ENCODE measurements around the gene APBA1. TPM values are rescaled to one million over a fixed set of nuclear protein-coding genes. Genes with fewer than 3 reads are reported as not detected.

The APBA1 gene
- total RNA-seq, 5 donors from 2014 or later (not counting 1 experiment from before 2014, with no cell fraction given): 0.51 to 1.8 (median 0.78) TPM

DNA sequence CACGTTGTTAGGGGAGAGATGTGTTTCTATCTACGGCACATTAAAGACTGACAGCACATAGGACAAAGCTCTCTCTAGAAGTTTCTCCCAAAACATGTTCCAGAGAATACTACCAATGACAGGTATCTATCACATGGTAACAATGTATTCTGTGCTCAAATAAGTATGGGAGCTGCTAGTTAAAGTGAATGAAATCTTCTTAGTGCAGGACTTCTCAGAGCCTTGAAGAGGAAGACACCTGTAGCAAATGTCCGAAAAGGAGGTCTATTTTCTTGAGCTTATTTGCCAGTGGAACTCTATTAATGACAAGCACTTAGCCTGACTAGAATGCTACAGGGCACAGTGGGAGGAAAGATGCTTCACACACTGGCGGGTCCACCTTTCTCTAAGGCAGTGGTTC is 209.8 kb downstream of the APBA1 start:
- Histone ChIP-seq H3K36me3 (ENCODE audit: control insufficient read depth in 2 of 2, extremely low read depth in 1 of 2, insufficient read depth in 1 of 2, low read length in 1 of 2) (no peaks in the 10 kb centered on the region), H3K9me3 (no peaks in the 10 kb centered on the region), H3K4me3 (ENCODE audit: control insufficient read depth in 1 of 2, extremely low read depth in 1 of 2, low read length in 1 of 2) (no peak overlapping the region), H3K27ac (ENCODE audit: low read length) (no peak overlapping the region), H3K4me1 (ENCODE audit: control insufficient read depth in 1 of 2, extremely low read depth in 1 of 2, insufficient read depth in 2 of 2, low read length in 2 of 2) (no peaks in the 10 kb centered on the region), H3K27me3 (replicated peaks in 1 of 2; ENCODE audit: control insufficient read depth in 2 of 2, extremely low read depth in 1 of 2, insufficient read depth in 2 of 2, low read length in 1 of 2) (no peaks in the 10 kb centered on the region)
- ChIA-PET POLR2A (no interaction called here), CTCF (no interaction called here)
- H3K36me3 Mint-ChIP-seq: peaks cover 7% of the 10 kb centered on the region
- DNase-seq: no peak
- no peak overlapping the region for H3K27ac Mint-ChIP-seq
- no peak overlapping the region for H3K4me3 Mint-ChIP-seq
- 82% methylated on average over 2 of the region's 4 CpGs for WGBS (ENCODE audit: insufficient coverage)
- H3K27me3 Mint-ChIP-seq: no peaks in the 10 kb centered on the region
- H3K4me1 Mint-ChIP-seq: no peaks in the 10 kb centered on the region
- ATAC-seq (replicated peaks in 1 of 4): no peak
- no peaks in the 10 kb centered on the region for H3K9me3 Mint-ChIP-seq

GRCh38 chr9:69461103-69461887 is 210.9 kb downstream of the APBA1 start:
- CTCF ChIA-PET: no interaction called here

DNA sequence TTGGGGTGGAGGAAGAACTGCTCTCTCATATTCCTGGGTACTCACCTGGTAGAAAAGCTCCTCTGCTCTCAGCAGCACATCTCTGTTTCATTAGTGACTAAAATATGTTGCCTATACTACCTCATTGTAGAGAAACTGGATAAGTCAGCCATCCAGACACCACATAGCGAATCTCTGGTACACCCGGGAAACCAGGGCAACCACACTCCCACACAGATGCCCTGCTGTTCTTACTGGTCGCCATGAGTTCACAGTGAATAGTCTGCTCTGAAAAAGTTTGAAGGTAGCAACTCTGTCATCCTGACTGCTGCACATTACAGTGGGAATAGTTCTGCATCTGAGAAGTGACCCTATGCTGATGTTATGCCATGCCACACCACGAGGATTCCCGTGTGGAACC is 212.2 kb downstream of the APBA1 start:
- Histone ChIP-seq H3K4me1 (ENCODE audit: control insufficient read depth in 1 of 2, extremely low read depth in 1 of 2, insufficient read depth in 2 of 2, low read length in 2 of 2) (no peaks in the 10 kb centered on the region), H3K27me3 (replicated peaks in 1 of 2; ENCODE audit: control insufficient read depth in 2 of 2, extremely low read depth in 1 of 2, insufficient read depth in 2 of 2, low read length in 1 of 2) (no peaks in the 10 kb centered on the region), H3K9me3 (no peaks in the 10 kb centered on the region), H3K4me3 (ENCODE audit: control insufficient read depth in 1 of 2, extremely low read depth in 1 of 2, low read length in 1 of 2) (no peak overlapping the region), H3K27ac (ENCODE audit: low read length) (no peak overlapping the region), H3K36me3 (ENCODE audit: control insufficient read depth in 2 of 2, extremely low read depth in 1 of 2, insufficient read depth in 1 of 2, low read length in 1 of 2) (no peaks in the 10 kb centered on the region)
- Mint-ChIP-seq H3K36me3 (peaks cover 4% of the 10 kb centered on the region), H3K27ac (no peak overlapping the region), H3K4me1 (no peaks in the 10 kb centered on the region), H3K9me3 (no peaks in the 10 kb centered on the region), H3K4me3 (no peak overlapping the region), H3K27me3 (no peaks in the 10 kb centered on the region)
- DNase-seq (no peak), ATAC-seq (replicated peaks in 1 of 4) (no peak)
- ChIA-PET POLR2A (no interaction called here), CTCF (interaction anchor here in 1 of 2 donors (0.7 kb wide), 1 partner anchor 25 kb away, joined by 3 read pairs; no protein-coding TSS in a partner anchor)
- 71% methylated on average over 3 of the region's 5 CpGs for WGBS (ENCODE audit: insufficient coverage)

More at GRCh38 chr9:69461103-69461887, 210.9 kb downstream of the APBA1 start:
- no peaks in the 10 kb centered on the region for H3K27me3 ChIP-seq (replicated peaks in 1 of 2; ENCODE audit: control insufficient read depth in 2 of 2, extremely low read depth in 1 of 2, insufficient read depth in 2 of 2, low read length in 1 of 2)
- H3K27ac Mint-ChIP-seq: no peak overlapping the region
- POLR2A ChIA-PET: no interaction called here
- no peak overlapping the region for H3K27ac ChIP-seq (ENCODE audit: low read length)
- no peaks in the 10 kb centered on the region for H3K9me3 ChIP-seq
- H3K4me3 ChIP-seq (ENCODE audit: control insufficient read depth in 1 of 2, extremely low read depth in 1 of 2, low read length in 1 of 2): no peak overlapping the region
- H3K36me3 Mint-ChIP-seq: peaks cover under 1% of the 10 kb centered on the region
- H3K9me3 Mint-ChIP-seq: no peaks in the 10 kb centered on the region
- no peaks in the 10 kb centered on the region for H3K4me1 Mint-ChIP-seq
- H3K27me3 Mint-ChIP-seq: no peaks in the 10 kb centered on the region
- DNase-seq (no peak), ATAC-seq (replicated peaks in 1 of 4) (no peak)
- no peaks in the 10 kb centered on the region for H3K4me1 ChIP-seq (ENCODE audit: control insufficient read depth in 1 of 2, extremely low read depth in 1 of 2, insufficient read depth in 2 of 2, low read length in 2 of 2)
- H3K36me3 ChIP-seq (ENCODE audit: control insufficient read depth in 2 of 2, extremely low read depth in 1 of 2, insufficient read depth in 1 of 2, low read length in 1 of 2): no peaks in the 10 kb centered on the region
- WGBS (ENCODE audit: insufficient coverage): 71% methylated on average over 3 of the region's 6 CpGs
- no peak overlapping the region for H3K4me3 Mint-ChIP-seq

- no peaks in the 10 kb centered on the region for H3K9me3 ChIP-seq
- DNase-seq (no peak), ATAC-seq (replicated peaks in 1 of 4) (no peak)
- no CpG with 5 or more reads among the region's 3 CpGs for WGBS (ENCODE audit: insufficient coverage)
- no peaks in the 10 kb centered on the region for H3K9me3 Mint-ChIP-seq
- no peak overlapping the region for H3K4me3 ChIP-seq (ENCODE audit: control insufficient read depth in 1 of 2, extremely low read depth in 1 of 2, low read length in 1 of 2)
- CTCF ChIA-PET: no interaction called here
- peaks cover 0 to 2% (median 1%) of the 10 kb centered on the region in 3 donors for H3K4me1 Mint-ChIP-seq
- no peaks in the 10 kb centered on the region for H3K27me3 ChIP-seq (replicated peaks in 1 of 2; ENCODE audit: control insufficient read depth in 2 of 2, extremely low read depth in 1 of 2, insufficient read depth in 2 of 2, low read length in 1 of 2)
- no peaks in the 10 kb centered on the region for H3K4me1 ChIP-seq (ENCODE audit: control insufficient read depth in 1 of 2, extremely low read depth in 1 of 2, insufficient read depth in 2 of 2, low read length in 2 of 2)
- peaks cover 4% of the 10 kb centered on the region for H3K36me3 Mint-ChIP-seq
- no peaks in the 10 kb centered on the region for H3K36me3 ChIP-seq (ENCODE audit: control insufficient read depth in 2 of 2, extremely low read depth in 1 of 2, insufficient read depth in 1 of 2, low read length in 1 of 2)
- no peak overlapping the region for H3K27ac Mint-ChIP-seq
- no peaks in the 10 kb centered on the region for H3K27me3 Mint-ChIP-seq
- H3K4me3 Mint-ChIP-seq: no peak overlapping the region
- no peak overlapping the region for H3K27ac ChIP-seq (ENCODE audit: low read length)
- POLR2A ChIA-PET: no interaction called here
These were observed 214.0 kb downstream of the APBA1 start for GRCh38 chr9:69458176-69458575.

- Histone ChIP-seq H3K4me3 (ENCODE audit: control insufficient read depth in 1 of 2, extremely low read depth in 1 of 2, low read length in 1 of 2) (no peak overlapping the region), H3K9me3 (no peaks in the 10 kb centered on the region), H3K4me1 (ENCODE audit: control insufficient read depth in 1 of 2, extremely low read depth in 1 of 2, insufficient read depth in 2 of 2, low read length in 2 of 2) (no peaks in the 10 kb centered on the region), H3K27ac (ENCODE audit: low read length) (no peak overlapping the region), H3K27me3 (replicated peaks in 1 of 2; ENCODE audit: control insufficient read depth in 2 of 2, extremely low read depth in 1 of 2, insufficient read depth in 2 of 2, low read length in 1 of 2) (no peaks in the 10 kb centered on the region), H3K36me3 (ENCODE audit: control insufficient read depth in 2 of 2, extremely low read depth in 1 of 2, insufficient read depth in 1 of 2, low read length in 1 of 2) (no peaks in the 10 kb centered on the region)
- Mint-ChIP-seq H3K4me3 (no peak overlapping the region), H3K4me1 (peaks cover 0 to 2% (median 1%) of the 10 kb centered on the region in 3 donors), H3K9me3 (no peaks in the 10 kb centered on the region), H3K36me3 (peaks cover 4% of the 10 kb centered on the region), H3K27ac (no peak overlapping the region), H3K27me3 (no peaks in the 10 kb centered on the region)
- ChIA-PET CTCF (interaction anchor here in 1 of 2 donors (0.6 kb wide), 1 partner anchor 298 kb away, joined by 3 read pairs; no protein-coding TSS in a partner anchor), POLR2A (no interaction called here)
- 92% methylated on average over 12 of the region's 15 CpGs for whole genome bisulfite sequencing (ENCODE audit: insufficient coverage)
- ATAC-seq (replicated peaks in 1 of 4) (no peak), DNase-seq (no peak)
These were observed 216.0 kb downstream of the APBA1 start for GRCh38 chr9:69456201-69456600.

GRCh38 chr9:69455311-69455710 is 216.9 kb downstream of the APBA1 start:
- no peak overlapping the region for H3K27ac ChIP-seq (ENCODE audit: low read length)
- no peaks in the 10 kb centered on the region for H3K27me3 ChIP-seq (replicated peaks in 1 of 2; ENCODE audit: control insufficient read depth in 2 of 2, extremely low read depth in 1 of 2, insufficient read depth in 2 of 2, low read length in 1 of 2)
- no peaks in the 10 kb centered on the region for H3K36me3 ChIP-seq (ENCODE audit: control insufficient read depth in 2 of 2, extremely low read depth in 1 of 2, insufficient read depth in 1 of 2, low read length in 1 of 2)
- ChIA-PET POLR2A (no interaction called here), CTCF (no interaction called here)
- H3K27me3 Mint-ChIP-seq: no peaks in the 10 kb centered on the region
- 84% methylated on average over 2 of the region's 2 CpGs for WGBS (ENCODE audit: insufficient coverage)
- no peak overlapping the region for H3K27ac Mint-ChIP-seq
- peaks cover 0 to 2% (median 1%) of the 10 kb centered on the region in 3 donors for H3K4me1 Mint-ChIP-seq
- no peaks in the 10 kb centered on the region for H3K9me3 ChIP-seq
- H3K36me3 Mint-ChIP-seq: peaks cover 4% of the 10 kb centered on the region
- DNase-seq (no peak), ATAC-seq (replicated peaks in 1 of 4) (no peak)
- H3K4me1 ChIP-seq (ENCODE audit: control insufficient read depth in 1 of 2, extremely low read depth in 1 of 2, insufficient read depth in 2 of 2, low read length in 2 of 2): no peaks in the 10 kb centered on the region
- no peak overlapping the region for H3K4me3 ChIP-seq (ENCODE audit: control insufficient read depth in 1 of 2, extremely low read depth in 1 of 2, low read length in 1 of 2)
- H3K9me3 Mint-ChIP-seq: no peaks in the 10 kb centered on the region
- H3K4me3 Mint-ChIP-seq: no peak overlapping the region

Measured in T-cell (primary cell).